Esophagus squamous epithelium (tissue), 4 donors: ENCODE data around the gene ATP6V0E2.

Experiments used
- CTCF ChIP-seq, 6 experiments: fragments of 450-650 bp in 4 of 6; fragments of 200-600 bp in 2 of 6; sonication (generic) in 2 of 6; IDR thresholded peaks; one replicate each; pipeline ENCODE4 v1.5.1; 2016 to 2019; ENCODE audit warnings: antibody characterized with exemption in 6 of 6, mild to moderate bottlenecking in 4 of 6, moderate library complexity in 4 of 6
- POLR2A ChIP-seq, 4 donors: fragments of 450-650 bp; IDR thresholded peaks; one replicate each; pipeline ENCODE4 v1.6.1; 2017; ENCODE audit warnings: antibody characterized with exemption in 4 of 4, mild to moderate bottlenecking in 4 of 4, moderate library complexity in 3 of 4

DNA sequence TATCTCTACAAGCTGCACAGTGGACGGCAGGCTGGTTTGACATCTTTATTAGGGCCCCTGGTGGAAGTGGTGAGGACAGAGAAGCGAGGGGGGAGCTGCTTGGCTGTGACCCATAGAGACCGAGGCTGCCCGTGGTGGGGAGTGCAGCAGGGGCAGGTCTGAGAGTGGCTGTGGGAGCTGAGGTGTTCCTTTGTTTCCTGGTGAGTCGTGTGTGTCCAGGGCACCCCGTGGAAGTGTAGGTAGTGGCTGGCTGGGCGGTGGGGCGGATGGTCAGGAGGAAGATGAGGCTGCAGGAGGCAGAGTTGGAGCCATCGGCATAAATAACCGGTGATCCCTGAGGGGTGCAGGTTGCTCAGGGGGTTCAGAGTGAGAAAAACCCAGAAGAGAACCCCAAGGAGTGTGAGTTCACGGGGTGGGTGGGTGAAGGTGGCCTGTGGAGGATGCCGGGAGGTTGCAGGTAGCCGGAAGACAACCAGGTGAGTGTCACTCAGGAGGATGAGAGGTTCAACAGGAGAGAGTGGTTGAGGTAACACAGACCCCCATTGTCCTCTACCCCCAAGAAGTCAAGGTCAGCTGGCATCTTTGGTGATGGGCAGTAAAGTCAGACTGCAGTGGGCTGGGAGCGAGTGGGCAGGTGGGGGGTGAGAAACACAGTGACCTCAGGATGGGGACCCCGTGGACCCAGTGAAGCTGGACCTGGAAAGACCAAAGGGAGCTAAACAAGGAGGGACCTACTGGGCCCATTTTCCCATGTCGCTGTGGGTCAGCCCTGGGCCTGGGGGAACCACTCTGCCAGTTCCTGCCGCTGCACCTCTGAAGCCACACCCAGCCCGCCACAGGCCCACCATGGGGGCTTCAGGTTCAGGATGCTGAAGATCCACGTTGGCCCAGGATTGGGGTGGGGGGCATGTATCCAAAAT, 7.8 kb downstream of the ATP6V0E2 start:
- TF ChIP-seq CTCF (IDR thresholded peaks at IDR 0.05) = no peak
- no peak for TF ChIP-seq POLR2A (IDR thresholded peaks at IDR 0.05)
